Occipital lobe (tissue), 2 donors: Measurements from ENCODE around the gene SLC41A1. TPM values are rescaled to one million over a fixed set of nuclear protein-coding genes. Genes with fewer than 3 reads are reported as not detected.

ENCODE experiments used
- DNase-seq: peaks from one replicate; lab custom pipeline; 2025; lab: John Stamatoyannopoulos, UW
- total RNA-seq: library from RNA; depleted of rRNA; stranded (reverse); fragments of >200 nt; gene quantifications from one replicate; pipeline ENCODE4 v1.2.3, GENCODE V29; 2014

The SLC41A1 gene
- total RNA-seq, 1 donor from 2014 or later, result 11.2 TPM

DNA sequence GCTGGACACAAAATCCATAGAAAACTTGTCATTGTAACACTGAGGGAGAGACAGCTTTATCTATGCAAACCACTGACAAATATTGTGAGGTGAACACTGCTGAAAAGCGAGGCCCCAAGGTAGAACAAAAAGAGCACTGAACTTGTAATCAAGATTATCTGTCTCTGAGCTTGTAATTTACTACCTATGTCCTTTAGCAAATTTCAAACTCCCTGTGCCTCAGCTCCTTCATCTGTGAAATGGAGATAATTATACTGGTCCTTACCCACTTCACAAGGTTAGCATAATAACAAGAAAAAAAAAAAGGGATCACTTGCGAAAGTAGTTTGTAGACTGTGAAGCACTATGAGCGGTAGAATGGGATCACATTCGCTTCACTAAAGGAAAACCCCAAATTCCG lies 58.1 kb downstream of the SLC41A1 start:
- DNase-seq, result no peak

DNA sequence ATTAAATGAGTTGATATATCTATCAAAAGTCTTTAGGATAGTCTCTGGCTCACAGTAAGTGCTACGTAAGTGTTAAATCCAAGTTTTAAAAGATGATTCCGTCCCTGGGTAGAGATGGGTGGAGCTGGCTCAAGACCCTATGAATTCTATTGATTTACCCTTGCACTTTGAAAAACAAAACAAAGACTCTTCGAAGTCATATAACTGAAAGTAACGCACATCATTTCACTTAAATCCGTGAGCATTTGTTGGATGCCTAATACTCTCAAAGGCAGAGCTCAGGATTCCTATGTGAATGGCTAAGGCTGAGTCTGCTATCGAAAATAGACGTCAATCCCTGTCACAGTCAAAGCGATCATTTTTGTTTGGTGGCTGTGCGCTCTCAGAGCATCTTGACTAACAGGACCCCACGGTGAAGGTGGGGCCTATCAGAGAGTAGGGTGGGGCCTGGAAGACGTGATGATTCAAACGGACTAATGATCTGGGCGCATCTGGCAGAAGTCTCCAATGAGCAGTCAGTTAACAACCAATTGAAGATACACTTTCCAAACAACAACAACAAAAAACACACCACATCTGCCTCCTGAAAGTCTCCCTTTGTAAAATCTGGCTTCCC lies 61.9 kb downstream of the SLC41A1 start:
- DNase-seq, result no peak

DNA sequence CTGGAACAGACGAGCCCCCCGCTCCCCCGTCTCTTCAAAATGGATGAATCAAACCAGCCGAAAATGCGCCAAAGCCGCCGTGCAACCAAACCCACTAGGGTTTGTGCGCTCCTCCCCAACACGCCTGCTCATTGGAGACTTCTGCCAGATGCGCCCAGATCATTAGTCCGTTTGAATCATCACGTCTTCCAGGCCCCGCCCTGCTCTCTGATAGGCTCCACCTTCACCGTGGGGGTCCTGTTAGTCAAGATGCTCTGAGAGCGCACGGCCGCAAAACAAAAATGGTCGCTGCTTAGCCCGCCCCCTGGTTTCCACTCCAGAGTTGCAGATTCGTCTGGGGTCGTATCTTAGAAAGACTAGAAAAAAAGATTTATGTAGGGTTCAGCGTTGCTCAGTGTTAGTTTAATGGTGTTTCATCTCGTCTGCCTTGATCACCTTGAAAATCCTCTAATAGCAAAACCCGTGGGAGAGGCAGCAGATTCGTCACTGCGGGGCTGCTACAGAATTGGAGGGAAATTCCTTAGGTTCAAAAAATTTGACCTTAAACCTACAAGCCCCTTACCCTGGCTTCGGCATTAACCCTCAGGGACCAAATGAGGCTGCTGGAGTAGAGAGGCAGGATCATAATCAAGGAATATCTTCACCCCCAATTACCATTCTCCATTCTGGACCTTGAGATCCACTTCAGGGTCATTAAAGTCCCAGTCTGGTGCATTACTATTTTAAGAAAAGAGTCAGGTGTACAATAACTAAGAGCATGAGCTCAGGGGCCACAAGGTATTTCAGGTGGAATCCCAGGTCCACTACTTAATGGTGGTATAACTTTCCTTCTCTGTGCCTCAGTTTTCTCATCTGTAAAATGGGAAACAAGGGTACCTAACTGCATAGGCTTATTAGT lies 62.6 kb downstream of the SLC41A1 start, which contains the start of gene NUCKS1:
TSS of gene NUCKS1 (minus strand) at position 45 of the 898 bp plus-strand sequence. CDS start 209 bp downstream, outside the sequence.
- peak; percentile 97 for DNase-seq

DNA sequence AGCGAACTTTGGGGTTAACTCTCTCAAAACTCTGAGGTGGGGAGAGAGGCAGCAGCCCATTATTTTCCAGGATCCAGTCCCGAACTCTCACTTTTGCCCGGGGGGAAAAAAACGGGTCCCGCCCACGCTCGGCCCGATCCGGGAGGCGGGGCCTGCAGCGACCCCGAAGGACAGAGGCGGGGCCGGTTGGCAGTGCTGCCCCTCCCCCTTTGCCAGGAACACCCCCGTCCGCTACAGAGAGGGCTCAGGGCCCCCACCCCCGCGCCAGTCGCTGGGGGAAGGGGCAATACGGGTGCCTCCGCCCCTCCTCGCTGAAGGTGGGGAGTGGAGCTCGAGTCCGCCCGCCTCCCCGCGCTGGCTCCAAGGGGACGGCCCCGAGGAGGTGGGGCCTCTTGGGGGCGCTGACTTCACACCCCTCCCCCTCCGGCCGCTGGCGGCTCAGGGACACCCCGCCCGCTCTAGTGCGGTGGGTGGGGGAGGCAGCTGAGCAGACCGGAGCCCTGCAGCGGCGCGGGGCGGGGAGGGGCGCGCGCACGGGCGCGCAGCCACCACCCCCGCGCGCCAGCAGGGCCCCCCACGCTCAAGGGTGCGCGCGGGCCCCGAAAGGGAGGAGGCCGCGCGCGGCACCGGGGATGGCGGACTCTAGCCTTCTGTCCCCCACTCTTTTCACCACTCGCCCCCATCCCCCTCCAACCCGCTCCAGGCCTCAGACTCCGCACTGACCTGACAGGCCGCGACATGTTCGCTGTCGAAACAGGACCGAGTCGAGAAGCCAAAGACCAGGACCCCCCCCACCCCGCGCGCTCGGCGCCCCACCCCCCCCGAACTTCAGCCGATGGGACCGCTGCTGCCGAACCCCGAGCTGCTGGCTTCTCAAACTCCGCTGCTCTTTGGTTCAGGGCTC lies 63.5 kb downstream of the SLC41A1 start:
- DNase-seq, result peak; percentile 86

DNA sequence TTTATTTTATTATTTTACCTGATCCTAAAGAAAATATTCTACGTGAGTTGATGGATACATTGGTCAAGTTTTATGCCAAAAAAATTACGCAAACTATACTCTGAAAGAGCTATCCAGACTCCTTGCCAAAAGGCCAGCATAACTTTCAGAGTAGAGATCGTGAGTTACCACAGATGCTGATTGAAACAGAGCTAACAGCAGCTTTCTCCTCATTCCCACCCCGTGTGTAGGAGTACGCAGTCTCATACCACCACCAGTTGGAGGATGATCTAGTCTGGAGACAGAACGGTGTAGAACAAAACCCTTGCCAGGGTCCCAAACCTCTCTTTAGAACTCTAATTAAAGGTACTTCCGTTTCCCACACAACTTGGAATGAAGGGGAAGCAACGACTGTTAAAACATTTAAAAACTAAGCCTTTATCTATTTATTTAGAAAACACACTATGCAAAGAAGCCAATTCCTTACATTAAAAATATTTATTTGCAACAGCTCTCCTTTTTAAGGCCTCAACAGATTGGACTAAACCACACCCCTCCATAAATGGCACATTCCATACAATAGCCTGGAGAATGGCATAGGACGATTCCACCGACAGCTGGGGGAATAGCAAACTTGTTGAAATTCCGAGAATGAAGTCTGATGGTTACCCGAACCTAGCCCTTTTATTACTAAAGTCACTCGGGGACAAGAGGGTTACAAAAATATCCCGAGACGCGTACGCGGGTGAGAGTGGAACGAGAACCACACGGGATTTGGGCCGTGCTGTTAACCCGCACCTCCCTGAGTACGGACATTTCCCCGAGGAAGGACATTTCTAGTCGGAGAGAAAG lies 64.4 kb downstream of the SLC41A1 start:
- peak; percentile 61 for DNase-seq

DNA sequence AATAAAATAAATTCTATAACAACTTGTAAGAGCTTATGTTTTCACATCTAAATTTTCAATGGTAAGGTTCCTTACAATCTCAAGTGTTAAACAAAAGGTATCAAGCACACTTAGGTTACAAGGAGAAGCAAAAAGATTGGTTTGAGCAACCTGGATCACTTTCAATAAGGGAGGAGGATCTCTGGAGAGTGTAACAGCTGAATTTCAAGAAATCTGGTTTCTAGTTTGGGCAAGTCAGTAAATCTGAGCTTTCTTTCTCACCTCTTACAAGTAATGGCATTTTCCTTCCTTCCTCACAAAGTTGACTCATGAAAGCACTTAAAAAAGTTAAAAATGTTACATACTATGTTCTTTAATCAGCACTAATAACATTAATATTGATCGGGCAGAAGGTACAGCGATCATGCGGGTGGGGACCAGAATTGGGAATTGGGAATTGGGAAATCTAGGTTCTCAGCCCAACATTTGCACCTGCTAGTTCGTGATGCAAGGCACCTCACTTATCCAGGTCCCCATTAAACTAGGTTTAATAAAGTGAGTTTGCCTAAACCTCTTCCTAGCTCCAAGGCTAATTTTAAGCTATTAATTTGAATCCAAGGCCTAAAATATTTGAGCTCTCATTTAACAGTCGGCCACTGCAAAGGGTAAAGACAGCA lies 66.1 kb downstream of the SLC41A1 start:
- DNase-seq, result no peak

DNA sequence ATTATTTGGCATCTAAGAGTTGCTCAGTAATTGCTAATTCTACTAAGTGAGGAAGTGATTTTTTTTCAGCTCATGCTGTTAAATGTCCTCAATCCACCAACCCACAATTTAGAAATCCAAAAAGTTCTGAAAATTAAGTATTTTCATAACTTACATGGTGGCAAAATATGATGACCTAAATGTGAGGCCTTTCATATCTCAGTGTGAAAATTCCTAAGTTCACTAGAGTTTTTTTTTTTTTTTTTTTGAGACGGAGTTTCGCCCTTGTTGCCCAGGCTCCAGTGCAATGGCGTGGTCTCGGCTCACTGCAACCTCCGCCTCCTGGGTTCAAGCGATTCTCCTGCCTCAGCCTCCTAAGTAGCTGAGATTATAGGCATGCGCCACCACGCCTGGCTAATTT lies 68.6 kb downstream of the SLC41A1 start:
- no peak for DNase-seq

DNA sequence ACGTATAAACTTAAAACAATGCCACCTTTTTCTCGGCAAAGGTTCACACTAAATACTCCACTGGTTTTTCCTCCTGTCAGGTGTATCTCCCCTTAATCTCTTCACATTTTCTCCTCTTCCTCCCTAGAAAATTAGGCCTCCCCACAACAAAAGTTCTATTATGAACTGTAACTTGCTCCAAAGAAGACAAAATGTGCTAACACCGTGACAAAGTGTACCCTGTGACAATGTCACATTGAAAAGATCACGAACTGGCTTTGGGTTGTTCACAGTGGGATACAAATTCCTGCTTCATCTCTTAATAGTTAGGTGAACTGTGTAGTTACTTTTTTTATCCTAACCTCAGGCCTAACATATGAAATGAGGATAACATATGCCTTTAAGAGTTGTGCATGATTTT lies 69.0 kb downstream of the SLC41A1 start:
- DNase-seq, result no peak

DNA sequence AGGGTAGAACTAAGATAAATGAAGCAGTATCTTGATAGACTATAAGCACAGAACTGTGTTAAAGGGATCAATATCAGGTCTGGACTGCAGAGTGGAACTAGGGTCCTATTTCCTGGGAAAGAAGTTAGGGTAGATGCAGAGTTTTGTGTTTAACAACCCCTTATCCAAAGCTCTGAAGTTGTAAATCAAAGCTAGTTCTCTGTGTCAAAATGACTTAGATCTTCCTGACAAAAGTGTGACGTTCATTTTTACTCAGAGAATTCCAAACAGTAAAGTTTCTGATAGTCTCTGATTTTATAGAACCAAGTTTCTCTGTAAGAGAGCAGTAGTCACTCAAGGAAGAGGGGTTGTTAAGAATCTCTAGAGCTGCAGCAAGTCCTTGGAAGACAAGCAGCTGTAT lies 71.3 kb downstream of the SLC41A1 start:
- no peak for DNase-seq

DNA sequence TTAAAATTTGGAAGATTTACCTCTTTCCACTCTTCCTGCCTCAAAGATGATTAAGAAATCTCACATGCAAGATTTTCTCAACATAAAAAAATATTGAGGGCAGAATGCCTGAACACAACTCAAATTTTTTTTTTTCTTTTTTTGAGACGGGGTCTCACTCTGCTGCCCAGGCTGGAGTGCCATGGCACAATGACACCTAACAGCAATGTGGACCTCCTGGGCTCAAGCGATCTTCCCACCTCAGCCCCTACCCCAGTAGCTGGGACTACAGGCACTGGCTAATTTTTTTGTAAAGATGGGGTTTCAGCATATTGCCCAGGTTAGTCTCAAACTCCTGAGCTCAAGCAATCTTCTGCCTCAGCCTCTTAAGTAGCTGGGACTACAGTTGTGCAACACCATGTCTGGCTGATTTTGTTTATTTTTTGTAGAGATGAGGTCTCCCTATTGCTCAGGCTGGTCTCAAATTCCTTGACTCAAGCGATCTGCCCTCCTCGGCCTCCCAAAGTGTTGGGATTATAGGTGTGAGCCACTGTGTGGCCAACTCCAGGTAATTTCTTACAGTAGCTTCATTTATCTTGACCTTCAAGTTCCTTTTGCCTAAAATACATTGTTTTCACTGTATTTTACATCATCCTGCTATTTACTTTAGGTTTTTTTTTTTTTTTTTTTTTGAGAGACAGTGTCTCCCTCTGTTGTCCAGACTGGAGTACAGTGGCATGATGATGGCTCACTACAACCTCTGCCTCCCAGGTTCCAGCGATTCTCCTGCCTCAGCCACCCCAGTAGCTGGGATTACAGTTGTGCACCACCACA lies 73.4 kb downstream of the SLC41A1 start:
- no peak for DNase-seq

Other genes with a start within 250 kb of the SLC41A1 start
- 13.3 TPM for gene ELK4, start 181.2 kb downstream of the SLC41A1 start, total RNA-seq
- gene SLC45A3, start 132.7 kb downstream of the SLC41A1 start, total RNA-seq, result 4.4 TPM
- 257 TPM for gene NUCKS1, start 63.0 kb downstream of the SLC41A1 start, total RNA-seq
- 11.7 TPM for gene RAB29, start 37.7 kb downstream of the SLC41A1 start, total RNA-seq
- gene PM20D1, start 36.9 kb upstream of the SLC41A1 start, total RNA-seq, result not detected
- not detected for gene SLC26A9, start 130.3 kb upstream of the SLC41A1 start, total RNA-seq
- gene RAB7B, start 190.2 kb upstream of the SLC41A1 start, total RNA-seq, result 0.78 TPM
- gene CTSE, start 210.7 kb upstream of the SLC41A1 start, total RNA-seq, result not detected
- gene RHEX, start 240.0 kb upstream of the SLC41A1 start, total RNA-seq, result not detected